Neuronal stem cell (in vitro differentiated cells): ENCODE data around the gene NOL4L.
A peak's percentile ranks its signal among the peaks of the same experiment; 100 is the strongest.

Source experiments
- DNase-seq: peaks from one replicate; pipeline ENCODE4 v3.0.0-alpha.2; 2013; ENCODE audit warnings: low spot score
- H2AFZ ChIP-seq: one replicate; pipeline ENCODE4 v1.6.1; 2013; ENCODE audit warnings: mild to moderate bottlenecking, low read length, inconsistent platforms
- H2AK5ac ChIP-seq: 2 replicates; pipeline ENCODE4 v1.6.1; 2013; ENCODE audit warnings: low read depth, mild to moderate bottlenecking, inconsistent platforms, low read length, moderate library complexity, mixed read lengths
- H2BK120ac ChIP-seq: 2 replicates; pipeline ENCODE4 v1.6.1; 2013; ENCODE audit warnings: low read depth, mild to moderate bottlenecking, inconsistent platforms, low read length, moderate library complexity, mixed read lengths
- H2BK12ac ChIP-seq: one replicate; pipeline ENCODE4 v1.6.1; 2013; ENCODE audit warnings: low read length, inconsistent platforms
- H2BK15ac ChIP-seq: 2 replicates; pipeline ENCODE4 v1.6.1; 2013; ENCODE audit warnings: mild to moderate bottlenecking, low read length, inconsistent platforms, mixed read lengths
- H2BK5ac ChIP-seq: one replicate; pipeline ENCODE4 v1.6.1; 2013; ENCODE audit warnings: inconsistent platforms, mild to moderate bottlenecking, low read length, moderate library complexity
- H3K14ac ChIP-seq: one replicate; pipeline ENCODE4 v1.6.1; 2013; ENCODE audit warnings: low read length, inconsistent platforms
- H3K18ac ChIP-seq: 2 replicates; pipeline ENCODE4 v1.6.1; 2013; ENCODE audit warnings: low read length, inconsistent platforms
- H3K23ac ChIP-seq: 2 replicates; pipeline ENCODE4 v1.6.1; 2013; ENCODE audit warnings: low read depth, mild to moderate bottlenecking, mixed read lengths, low read length, inconsistent platforms; ENCODE audit not compliant: poor library complexity
- H3K27ac ChIP-seq: replicated peaks from 3 replicates; pipeline ENCODE4 v1.5.1; 2013; ENCODE audit warnings: low read length, inconsistent platforms
- H3K27me3 ChIP-seq, 3 experiments: 2 replicates each; pipeline ENCODE4 v1.6.1; 2013; ENCODE audit warnings: low read length in 3 of 3, mild to moderate bottlenecking in 2 of 3, inconsistent platforms in 1 of 3, low read depth in 1 of 3, mixed read lengths in 1 of 3, moderate library complexity in 1 of 3; ENCODE audit not compliant: control insufficient read depth in 3 of 3, insufficient read depth in 3 of 3
- H3K36me3 ChIP-seq, 2 donors: replicated peaks in 1 of 2; 2 replicates each; pipeline ENCODE4 v1.6.1; 2013; ENCODE audit warnings: low read length in 2 of 2; ENCODE audit not compliant: control insufficient read depth in 2 of 2, insufficient read depth in 2 of 2
- H3K4ac ChIP-seq: 2 replicates; pipeline ENCODE4 v1.6.1; 2013; ENCODE audit warnings: inconsistent platforms, mild to moderate bottlenecking, low read length, moderate library complexity
- H3K4me1 ChIP-seq, 2 donors: 1 replicate in 1 of 2; 2 replicates in 1 of 2; pipeline ENCODE4 v1.6.1; 2013; ENCODE audit warnings: low read length in 2 of 2, low read depth in 1 of 2; ENCODE audit not compliant: control insufficient read depth in 2 of 2, insufficient read depth in 1 of 2
- H3K4me2 ChIP-seq: one replicate; pipeline ENCODE4 v1.6.1; 2013; ENCODE audit warnings: mild to moderate bottlenecking, low read length, inconsistent platforms; ENCODE audit not compliant: insufficient read depth, poor library complexity, severe bottlenecking
- H3K4me3 ChIP-seq, 2 donors: 2 replicates each; pipeline ENCODE4 v1.5.1; 2013; ENCODE audit warnings: low read length in 2 of 2, mild to moderate bottlenecking in 2 of 2, inconsistent platforms in 1 of 2, moderate library complexity in 1 of 2
- H3K79me1 ChIP-seq: one replicate; pipeline ENCODE4 v1.6.1; 2013; ENCODE audit warnings: low read depth, mild to moderate bottlenecking, inconsistent platforms, low read length, moderate library complexity
- H3K9ac ChIP-seq: one replicate; pipeline ENCODE4 v1.6.1; 2013; ENCODE audit warnings: mild to moderate bottlenecking, low read depth, low read length, inconsistent platforms; ENCODE audit not compliant: poor library complexity
- H3K9me3 ChIP-seq, 2 donors: replicated peaks in 1 of 2; 2 replicates each; pipeline versions ENCODE3 to v1.6.1; 2013; ENCODE audit warnings: low read length in 2 of 2, mild to moderate bottlenecking in 2 of 2, inconsistent platforms in 1 of 2, low read depth in 1 of 2, mixed read lengths in 1 of 2, moderate library complexity in 1 of 2; ENCODE audit not compliant: control insufficient read depth in 2 of 2, insufficient read depth in 1 of 2
- H4K8ac ChIP-seq: one replicate; pipeline ENCODE4 v1.6.1; 2013; ENCODE audit warnings: low read depth, mild to moderate bottlenecking, inconsistent platforms, low read length, moderate library complexity
- H4K91ac ChIP-seq: one replicate; pipeline ENCODE4 v1.6.1; 2013; ENCODE audit warnings: low read length, low read depth, mild to moderate bottlenecking, inconsistent platforms; ENCODE audit not compliant: poor library complexity
- WGBS, 2 donors: extraction: QIAGEN DNeasy Blood & Tissue Kit; methylation state at CpG; one replicate each; pipeline ENCODE4 v1.1.7; 2013; ENCODE audit warnings: missing lambda C conversion rate in 2 of 2, mixed read lengths in 1 of 2; ENCODE audit not compliant: insufficient read length in 2 of 2, insufficient replicate concordance in 1 of 2; ENCODE audit errors: extremely low coverage in 2 of 2; 5-methylcytosine and 5-hydroxymethylcytosine counted together

Gene NOL4L

GRCh38 chr20:32612351-32613191 lies 27.4 kb upstream of the NOL4L start:
- Histone ChIP-seq H3K9me3 (no peaks in the 10 kb centered on the region), H3K4me3 (no peak overlapping the region), H2BK5ac (no peak overlapping the region), H3K23ac (no peak overlapping the region), H2BK15ac (no peak overlapping the region), H3K4ac (no peak overlapping the region), H3K27me3 (peaks cover 0 to 30% (median 0%) of the 10 kb centered on the region in 3 experiments), H3K4me1 (peaks cover 0 to 21% of the 10 kb centered on the region in 2 donors), H3K27ac (no peak overlapping the region), H2AFZ (no peak overlapping the region), H3K14ac (no peak overlapping the region), H3K4me2 (no peak overlapping the region), H2AK5ac (no peak overlapping the region), H2BK12ac (no peak overlapping the region), H3K36me3 (no peaks in the 10 kb centered on the region), H2BK120ac (no peak overlapping the region), H3K18ac (peak overlapping the region; percentile 8), H3K9ac (no peak overlapping the region), H4K91ac (no peak overlapping the region), H4K8ac (no peak overlapping the region), H3K79me1 (no peaks in the 10 kb centered on the region)
- no peak for DNase-seq
- no CpG with 5 or more reads among the region's 3 CpGs for WGBS, 2 donors

GRCh38 chr20:32611868-32612267 lies 26.7 kb upstream of the NOL4L start:
- no peak overlapping the region for H4K8ac ChIP-seq
- no peak overlapping the region for H3K18ac ChIP-seq
- WGBS, 2 donors: no CpG with 5 or more reads among the region's 6 CpGs
- H3K4me2 ChIP-seq: no peak overlapping the region
- H3K14ac ChIP-seq: no peak overlapping the region
- H3K27ac ChIP-seq: no peak overlapping the region
- H2BK15ac ChIP-seq: no peak overlapping the region
- H3K4me1 ChIP-seq: peaks cover 0 to 22% of the 10 kb centered on the region in 2 donors
- H2BK12ac ChIP-seq: no peak overlapping the region
- H3K9me3 ChIP-seq: no peaks in the 10 kb centered on the region
- no peak overlapping the region for H3K23ac ChIP-seq
- H2BK120ac ChIP-seq: no peak overlapping the region
- H3K9ac ChIP-seq: no peak overlapping the region
- no peak for DNase-seq
- no peak overlapping the region for H2AFZ ChIP-seq
- H3K4ac ChIP-seq: no peak overlapping the region
- no peaks in the 10 kb centered on the region for H3K79me1 ChIP-seq
- H3K36me3 ChIP-seq: no peaks in the 10 kb centered on the region
- peaks cover 0 to 36% (median 0%) of the 10 kb centered on the region in 3 experiments for H3K27me3 ChIP-seq
- no peak overlapping the region for H3K4me3 ChIP-seq
- H2BK5ac ChIP-seq: no peak overlapping the region
- peak overlapping the region; percentile 11 for H2AK5ac ChIP-seq
- no peak overlapping the region for H4K91ac ChIP-seq

GRCh38 chr20:32611286-32611685 lies 26.2 kb upstream of the NOL4L start:
- Histone ChIP-seq H3K14ac (no peak overlapping the region), H3K4me1 (peaks cover 0 to 22% of the 10 kb centered on the region in 2 donors), H2AFZ (no peak overlapping the region), H4K8ac (no peak overlapping the region), H3K79me1 (no peaks in the 10 kb centered on the region), H3K36me3 (no peaks in the 10 kb centered on the region), H2BK12ac (no peak overlapping the region), H3K4me2 (no peak overlapping the region), H2BK120ac (no peak overlapping the region), H4K91ac (peak overlapping the region; percentile 48), H3K4ac (no peak overlapping the region), H3K27me3 (peaks cover 0 to 41% (median 0%) of the 10 kb centered on the region in 3 experiments), H2AK5ac (peak overlapping the region; percentile 70), H3K27ac (no peak overlapping the region), H3K9me3 (no peaks in the 10 kb centered on the region), H3K18ac (peak overlapping the region; percentile 84), H3K23ac (peak overlapping the region; percentile 40), H3K9ac (no peak overlapping the region), H3K4me3 (no peak overlapping the region), H2BK5ac (no peak overlapping the region), H2BK15ac (peak overlapping the region; percentile 83)
- no CpG with 5 or more reads among the region's 7 CpGs for WGBS, 2 donors
- no peak for DNase-seq

GRCh38 chr20:32610472-32611218 lies 25.5 kb upstream of the NOL4L start:
- Histone ChIP-seq H2BK15ac (peak overlapping the region; percentile 83), H3K18ac (peak overlapping the region; percentile 84), H3K27ac (no peak overlapping the region), H3K4me2 (no peak overlapping the region), H3K79me1 (no peaks in the 10 kb centered on the region), H2AFZ (peak overlapping the region; percentile 72), H2BK5ac (no peak overlapping the region), H3K23ac (peak overlapping the region; percentile 56), H3K36me3 (no peaks in the 10 kb centered on the region), H2BK120ac (no peak overlapping the region), H2AK5ac (peak overlapping the region; percentile 70), H3K4ac (no peak overlapping the region), H2BK12ac (peak overlapping the region; percentile 14), H3K27me3 (peaks cover 0 to 45% (median 0%) of the 10 kb centered on the region in 3 experiments), H4K8ac (no peak overlapping the region), H3K9ac (peak overlapping the region; percentile 12), H3K9me3 (no peaks in the 10 kb centered on the region), H4K91ac (peak overlapping the region; percentile 48), H3K4me1 (peaks cover 4 to 22% of the 10 kb centered on the region in 2 donors), H3K14ac (no peak overlapping the region), H3K4me3 (no peak overlapping the region)
- WGBS, 2 donors: no CpG with 5 or more reads among the region's 17 CpGs
- no peak for DNase-seq
